Measurements from ENCODE around the gene OCIAD1.
"Not testable (repeated sequence)": the region's sequence is repeated elsewhere in the genome, so short reads cannot be mapped to it uniquely, and the experiment has no call there.

OCIAD1 gene

DNA sequence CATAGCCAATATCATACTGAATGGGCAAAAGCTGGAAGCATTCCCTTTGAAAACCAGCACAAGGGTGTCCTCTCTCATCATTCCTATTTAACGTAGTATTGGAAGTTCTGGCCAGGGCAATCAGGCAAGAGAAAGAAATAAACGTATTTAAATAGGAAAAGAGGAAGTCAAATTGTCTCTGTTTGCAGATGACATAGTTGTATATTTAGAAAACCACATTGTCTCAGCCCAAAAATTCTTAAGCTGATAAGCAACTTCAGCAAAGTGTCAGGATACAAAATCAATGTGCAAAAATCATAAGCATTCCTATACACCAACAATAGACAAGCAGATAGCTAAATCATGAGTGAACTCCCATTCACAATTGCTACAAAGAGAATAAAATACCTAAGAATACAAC, 9.5 kb upstream of the OCIAD1 start:
- DNase-seq: not testable (repeated sequence)

DNA sequence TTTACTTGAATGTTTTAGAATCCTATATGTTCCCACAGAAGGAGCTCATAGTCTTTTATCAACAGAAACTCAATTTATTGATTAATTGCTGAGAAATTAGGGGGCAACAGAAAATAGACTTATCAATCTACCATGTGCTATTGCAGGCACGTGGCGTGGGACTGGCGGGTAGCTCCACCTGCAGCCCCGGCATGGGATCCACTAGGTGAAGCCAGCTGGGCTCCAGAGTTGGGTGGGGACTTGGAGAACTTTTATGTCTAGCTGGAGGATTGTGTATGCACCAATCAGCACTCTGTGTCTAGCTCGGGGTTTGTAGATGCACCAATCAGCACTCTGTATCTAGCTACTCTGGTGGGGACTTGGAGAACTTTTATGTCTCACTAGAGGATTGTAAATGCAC, 3.3 kb upstream of the OCIAD1 start:
- no peak for DNase-seq

DNA sequence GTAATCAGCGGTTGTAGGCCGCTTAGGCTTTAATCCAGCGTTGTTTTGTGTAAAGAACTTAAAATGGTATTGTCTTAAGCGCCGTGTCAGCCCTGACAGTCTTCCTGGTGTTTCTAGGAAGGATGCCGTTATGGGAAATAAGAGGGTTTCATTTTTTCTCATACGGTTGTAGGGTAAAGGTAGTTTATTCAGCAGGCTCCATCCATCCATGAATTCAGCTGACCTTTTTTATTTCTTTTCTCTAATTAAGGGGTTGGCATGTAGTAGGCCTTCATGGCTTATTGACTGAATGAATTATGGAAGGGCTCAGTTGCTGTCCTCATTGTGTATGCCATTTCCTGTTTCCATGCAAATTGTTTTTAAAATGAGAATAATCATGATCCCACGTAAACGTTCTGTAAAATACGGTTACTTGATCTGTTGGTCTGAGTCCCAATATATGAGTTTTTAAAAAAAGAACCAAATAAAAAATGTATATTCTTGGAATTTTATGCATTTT, 693 bp downstream of the OCIAD1 start:
- no peak for DNase-seq

DNA sequence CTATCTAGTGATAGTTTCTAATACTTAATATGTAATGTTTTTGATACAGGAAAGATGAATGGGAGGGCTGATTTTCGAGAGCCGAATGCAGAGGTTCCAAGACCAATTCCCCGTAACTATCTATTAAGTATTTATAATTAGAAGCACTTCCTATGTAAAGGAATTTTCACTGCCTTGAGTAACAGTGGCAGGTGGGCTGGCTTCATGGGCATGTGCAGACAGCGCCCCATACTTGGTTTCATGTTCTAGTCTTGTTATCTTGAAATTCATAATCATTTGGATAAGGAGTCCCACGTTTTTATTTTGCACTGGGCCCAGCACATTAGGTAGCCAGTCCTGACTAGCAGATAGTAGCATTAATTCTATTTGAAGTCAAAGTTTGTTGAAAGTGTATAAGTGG, 1.7 kb downstream of the OCIAD1 start:
- no peak for DNase-seq

DNA sequence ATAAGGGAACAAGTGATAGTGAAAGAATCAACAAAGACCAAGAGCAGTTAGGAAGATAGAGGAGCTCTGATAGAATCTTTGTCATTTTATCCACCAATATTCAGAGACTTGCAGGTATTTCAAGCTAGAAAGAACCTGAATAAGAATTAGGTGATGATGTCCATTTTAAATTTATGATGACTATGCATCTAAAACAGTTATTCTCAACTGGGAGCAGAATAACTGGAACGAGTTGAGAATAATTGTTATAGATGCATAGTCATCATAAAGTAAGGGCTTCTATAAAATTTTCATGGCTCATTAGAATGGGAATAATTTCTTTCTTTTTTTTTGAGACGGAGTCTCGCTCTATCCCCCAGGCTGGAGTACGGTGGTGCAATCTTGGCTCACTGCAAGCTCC, 5.8 kb downstream of the OCIAD1 start:
- no peak for DNase-seq

DNA sequence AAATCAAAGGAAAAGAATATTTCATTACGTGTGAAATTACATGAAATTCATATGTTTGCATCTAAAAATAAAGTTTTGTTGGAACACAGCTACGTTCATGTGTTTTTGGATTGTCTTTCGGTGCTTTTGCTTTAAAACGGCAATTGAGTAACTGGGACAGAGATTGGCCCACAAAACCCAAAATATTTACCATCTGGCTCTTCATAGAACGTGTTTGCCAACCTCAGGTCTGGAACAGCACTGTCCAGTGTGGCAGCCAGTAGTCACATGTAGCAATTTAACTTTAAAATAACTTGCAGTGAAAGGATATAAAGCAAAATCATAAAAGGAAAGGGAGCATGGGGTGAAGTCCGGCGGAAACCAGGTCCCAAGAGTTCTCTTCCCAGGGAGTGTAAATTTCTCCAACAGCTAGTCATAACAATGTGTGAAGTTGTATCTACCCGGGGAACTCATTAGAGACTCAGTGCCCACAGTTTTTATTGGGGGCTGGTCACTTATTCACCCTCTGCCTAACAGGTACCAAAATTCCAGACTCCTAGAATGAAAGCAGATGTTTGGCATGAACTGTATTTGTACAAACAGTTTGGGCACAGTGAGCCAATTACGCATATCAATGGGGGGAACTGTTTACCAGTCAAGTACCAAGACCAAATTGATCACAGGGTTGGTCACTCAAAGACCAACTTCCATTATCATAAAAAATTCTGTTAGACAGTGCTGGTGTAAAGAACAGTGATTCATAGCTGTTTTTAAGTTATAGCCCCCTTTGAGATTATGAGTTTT, 10.3 kb downstream of the OCIAD1 start:
- DNase-seq: no peak

DNA sequence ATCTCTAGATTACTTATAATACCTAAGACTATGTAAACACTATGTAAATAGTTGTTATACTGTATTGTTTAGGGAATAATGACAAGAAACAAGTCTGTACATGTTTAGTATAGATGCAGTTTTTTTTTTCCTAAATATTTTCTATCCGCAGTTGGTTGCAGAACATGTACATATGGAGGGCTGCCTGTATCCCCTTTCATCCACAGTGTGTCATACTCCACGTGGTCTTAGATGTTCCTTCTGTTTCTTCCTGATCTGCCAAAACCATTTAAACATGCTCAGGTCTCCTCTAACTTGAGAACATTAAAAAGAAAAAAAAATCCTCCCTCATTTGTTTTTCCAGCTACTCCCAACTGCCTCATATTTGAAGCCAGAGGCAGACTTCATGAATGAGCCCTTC, 14.0 kb downstream of the OCIAD1 start:
- DNase-seq: no peak

DNA sequence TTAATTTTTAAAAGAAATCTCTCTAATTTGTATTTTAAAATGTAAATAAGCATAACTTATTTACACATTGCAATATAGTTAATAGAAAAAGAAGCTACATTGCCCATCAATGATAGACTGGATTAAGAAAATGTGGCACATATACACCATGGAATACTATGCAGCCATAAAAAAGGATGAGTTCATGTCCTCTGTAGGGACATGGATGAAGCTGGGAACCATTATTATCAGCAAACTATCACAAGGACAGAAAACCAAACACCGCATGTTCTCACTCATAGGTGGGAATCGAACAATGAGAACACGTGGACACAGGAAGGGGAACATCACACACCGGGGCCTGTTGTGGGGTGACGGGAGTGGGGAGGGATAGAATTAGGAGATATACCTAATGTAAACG, 17.9 kb downstream of the OCIAD1 start:
- DNase-seq: not testable (repeated sequence)

DNA sequence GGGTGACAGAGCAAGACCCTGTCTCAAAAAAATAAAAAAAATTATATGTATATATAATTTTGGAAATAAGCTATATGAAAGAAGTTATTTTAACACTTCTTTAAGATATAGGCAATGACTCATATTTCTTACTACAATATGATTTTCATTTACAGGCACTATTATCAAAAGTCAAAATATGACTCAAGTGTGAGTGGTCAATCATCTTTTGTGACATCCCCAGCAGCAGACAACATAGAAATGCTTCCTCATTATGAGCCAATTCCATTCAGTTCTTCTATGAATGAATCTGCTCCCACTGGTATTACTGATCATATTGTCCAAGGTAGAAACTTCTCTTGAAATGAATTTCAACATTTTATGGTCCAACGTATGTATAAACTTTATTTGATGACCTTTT, 20.8 kb downstream of the OCIAD1 start:
- DNase-seq: no peak

DNA sequence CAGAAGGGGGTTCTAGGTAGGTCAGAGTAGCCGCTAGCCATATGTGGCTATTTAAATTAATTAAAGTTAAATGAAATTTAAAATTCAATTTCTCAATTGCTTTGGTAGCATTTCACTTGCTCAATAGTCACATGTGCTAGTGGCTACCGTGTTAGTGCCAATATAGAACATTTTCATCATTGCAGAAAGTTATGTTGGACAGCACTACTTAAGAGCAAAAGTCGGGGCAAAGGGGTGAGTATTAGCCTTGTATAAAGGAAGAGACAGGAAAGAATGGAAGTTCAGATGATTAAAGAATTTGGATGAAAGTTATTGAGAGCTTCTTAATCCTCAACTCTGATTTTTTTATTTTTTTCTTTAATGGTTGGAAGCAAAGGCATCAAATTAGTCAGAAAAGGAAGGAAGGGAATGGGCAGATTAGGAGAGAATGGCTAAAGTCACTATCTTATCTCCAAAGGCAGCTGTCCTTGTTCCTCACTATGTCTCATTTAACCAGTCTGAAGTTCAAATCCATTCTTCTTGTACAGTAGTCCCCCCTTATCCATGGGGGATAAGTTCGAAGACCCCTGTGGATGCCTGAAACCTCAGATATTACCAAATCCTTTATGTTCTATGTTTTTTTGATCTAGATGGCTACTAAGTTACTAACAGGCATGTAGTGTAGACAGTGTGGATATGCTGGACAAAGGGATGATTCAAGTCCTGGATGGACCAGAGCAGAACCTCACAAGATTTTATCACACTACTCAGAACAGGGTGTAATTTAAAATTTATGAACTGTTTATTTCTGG, 22.9 kb downstream of the OCIAD1 start:
- no peak for DNase-seq

DNA sequence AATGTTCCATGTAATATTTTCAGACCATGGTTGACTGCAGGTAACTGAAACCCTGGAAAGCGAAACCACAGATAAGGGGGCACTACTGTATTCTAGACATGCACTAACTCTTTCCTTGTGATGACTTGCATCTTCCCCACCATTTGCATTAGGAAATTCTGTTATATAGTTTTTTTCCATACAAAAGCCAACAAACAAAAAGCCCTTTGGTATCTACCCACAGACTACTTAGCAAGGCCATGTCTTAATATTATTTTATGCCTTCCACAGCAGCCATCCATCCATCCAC, 23.5 kb downstream of the OCIAD1 start:
- DNase-seq: no peak

DNA sequence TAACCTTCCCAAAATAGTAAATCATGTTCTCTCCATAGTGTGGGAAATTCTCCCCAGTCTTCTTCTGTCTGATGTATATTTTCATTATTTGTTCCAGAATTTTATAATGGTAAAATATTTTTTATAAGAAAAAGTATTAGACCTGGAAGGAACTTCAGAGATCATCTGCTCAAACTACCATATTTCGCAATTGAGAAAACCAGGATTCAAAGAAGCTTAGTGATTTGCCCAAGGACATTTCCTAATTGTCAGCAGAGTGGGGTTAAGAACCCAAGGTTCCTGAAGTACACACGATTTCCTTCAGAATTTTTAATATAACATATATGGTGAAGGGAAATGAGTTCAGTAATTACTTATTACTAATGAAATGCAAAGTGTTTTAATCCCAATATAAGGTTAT, 24.1 kb downstream of the OCIAD1 start:
- no peak for DNase-seq

DNA sequence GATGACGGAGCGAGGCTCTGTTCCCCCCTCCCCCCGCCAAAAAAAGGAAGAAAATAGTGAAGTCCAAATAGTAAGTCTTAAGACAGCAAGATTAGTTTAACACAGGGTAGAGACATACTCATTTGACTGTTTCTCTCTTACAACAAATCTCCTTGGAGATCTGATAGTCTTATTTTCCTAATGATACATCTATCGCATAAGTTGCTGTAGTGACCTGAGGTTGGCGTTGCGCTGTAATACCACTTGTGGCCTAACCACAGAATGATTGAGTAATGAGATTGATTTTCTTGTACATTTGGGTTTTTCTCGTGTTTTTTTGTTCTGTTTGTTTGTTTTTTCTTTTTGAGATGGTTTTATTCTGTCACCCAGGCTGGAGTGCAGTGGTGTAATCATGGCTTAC, 27.2 kb downstream of the OCIAD1 start:
- DNase-seq: no peak

DNA sequence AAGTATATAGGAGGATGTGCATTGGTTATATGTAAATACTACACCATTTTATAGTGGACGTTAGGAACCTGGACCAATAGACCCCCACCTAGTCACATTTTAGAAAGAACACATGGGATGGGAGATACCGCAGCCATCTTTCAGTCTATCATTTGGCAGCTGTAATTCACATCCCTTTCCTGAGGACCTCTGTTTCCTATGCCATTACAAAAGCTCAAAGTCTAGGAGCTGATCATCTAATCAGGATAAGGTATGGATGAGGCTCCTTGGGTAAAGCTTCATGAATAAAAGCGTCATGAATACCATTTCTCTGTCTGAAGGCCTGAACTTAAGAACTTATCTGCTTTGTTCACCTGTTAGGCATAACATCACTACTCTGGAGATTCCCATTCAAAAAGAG, 31.1 kb downstream of the OCIAD1 start:
- DNase-seq: no peak

DNA sequence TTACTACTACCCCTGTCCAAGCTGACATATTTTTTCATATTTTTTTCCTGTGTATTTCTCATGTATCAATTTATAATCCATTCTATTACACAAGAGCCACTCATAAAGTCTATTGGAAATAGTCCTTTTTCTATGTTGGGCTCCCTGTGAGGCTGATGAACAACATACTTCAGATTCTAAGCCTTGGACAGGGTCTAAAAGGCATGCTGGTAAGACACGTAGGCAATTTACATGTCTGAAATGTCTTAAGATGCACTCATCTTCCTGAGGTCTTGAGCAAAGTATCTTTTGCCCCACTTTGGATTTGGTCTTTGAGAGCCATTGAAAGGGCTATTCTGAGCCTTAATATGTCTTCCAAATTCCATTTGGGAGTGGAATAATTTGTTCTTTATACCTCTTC, 31.8 kb downstream of the OCIAD1 start:
- DNase-seq: no peak

DNA sequence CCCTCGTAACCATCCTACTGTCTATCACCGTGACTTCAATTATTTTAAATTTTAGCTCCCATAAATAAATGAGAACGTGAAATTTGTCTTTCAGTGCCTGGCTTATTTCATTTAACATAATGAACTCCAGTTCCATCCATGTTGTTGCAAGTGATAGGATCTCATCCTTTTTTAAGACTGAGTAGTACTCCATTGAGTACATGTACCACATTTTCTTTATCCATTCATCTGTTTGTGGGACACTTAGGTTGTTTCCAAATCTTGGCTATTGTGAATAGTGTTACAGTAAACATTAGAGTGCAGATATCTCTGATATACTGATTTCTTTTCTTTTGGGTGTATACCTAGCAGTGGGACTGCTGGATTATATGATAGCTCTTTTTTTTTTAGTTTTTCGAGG, 32.8 kb downstream of the OCIAD1 start:
- DNase-seq: no peak

DNA sequence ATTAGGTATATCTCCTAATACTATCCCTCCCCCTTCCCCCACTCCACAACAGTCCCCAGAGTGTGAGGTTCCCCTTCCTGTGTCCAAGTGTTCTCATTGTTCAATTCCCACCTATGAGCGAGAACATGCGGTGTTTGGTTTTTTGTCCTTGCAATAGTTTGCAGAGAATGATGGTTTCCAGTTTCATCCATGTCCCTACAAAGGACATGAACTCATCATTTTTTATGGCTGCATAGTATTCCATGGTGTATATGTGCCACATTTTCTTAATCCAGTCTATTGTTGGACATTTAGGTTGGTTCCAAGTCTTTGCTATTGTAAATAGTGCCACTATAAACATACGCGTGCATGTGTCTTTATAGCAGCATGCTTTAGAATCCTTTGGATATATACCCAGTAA, 33.8 kb downstream of the OCIAD1 start:
- DNase-seq: not testable (repeated sequence)

DNA sequence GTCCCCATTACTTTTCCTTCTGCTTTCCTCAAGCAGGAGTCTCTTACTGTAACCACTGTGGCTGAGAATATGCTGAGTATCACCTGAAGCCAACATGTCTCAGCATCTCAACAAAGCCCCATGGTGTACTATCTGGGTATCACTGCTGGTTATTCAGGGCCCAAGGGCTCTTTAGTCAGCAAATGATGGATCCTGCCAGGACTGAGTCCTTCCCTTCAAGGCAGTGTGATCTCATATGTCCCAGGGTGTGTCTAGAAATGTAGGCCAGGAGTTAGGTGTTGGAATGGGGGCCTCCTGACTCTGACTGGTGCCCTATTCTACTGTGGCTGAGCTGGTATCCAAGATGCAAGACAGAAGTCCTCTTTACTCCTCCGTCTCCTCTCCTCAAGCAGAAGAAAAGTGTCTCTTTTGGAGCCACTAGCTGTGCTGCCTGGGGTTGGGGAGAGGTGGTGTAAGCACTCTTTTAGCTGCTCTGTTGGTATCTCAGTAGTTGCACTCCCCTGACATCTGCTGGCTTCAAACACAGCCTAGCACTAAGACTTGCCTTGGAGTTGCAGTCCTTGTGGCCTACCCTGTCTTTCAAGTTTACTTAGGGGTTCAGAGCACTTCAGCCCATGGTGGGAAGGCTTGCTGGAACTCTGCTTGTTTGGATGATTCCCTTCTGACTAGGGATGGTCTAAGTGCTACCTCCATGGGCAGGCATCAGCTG, 47.1 kb downstream of the OCIAD1 start:
- no peak for DNase-seq

DNA sequence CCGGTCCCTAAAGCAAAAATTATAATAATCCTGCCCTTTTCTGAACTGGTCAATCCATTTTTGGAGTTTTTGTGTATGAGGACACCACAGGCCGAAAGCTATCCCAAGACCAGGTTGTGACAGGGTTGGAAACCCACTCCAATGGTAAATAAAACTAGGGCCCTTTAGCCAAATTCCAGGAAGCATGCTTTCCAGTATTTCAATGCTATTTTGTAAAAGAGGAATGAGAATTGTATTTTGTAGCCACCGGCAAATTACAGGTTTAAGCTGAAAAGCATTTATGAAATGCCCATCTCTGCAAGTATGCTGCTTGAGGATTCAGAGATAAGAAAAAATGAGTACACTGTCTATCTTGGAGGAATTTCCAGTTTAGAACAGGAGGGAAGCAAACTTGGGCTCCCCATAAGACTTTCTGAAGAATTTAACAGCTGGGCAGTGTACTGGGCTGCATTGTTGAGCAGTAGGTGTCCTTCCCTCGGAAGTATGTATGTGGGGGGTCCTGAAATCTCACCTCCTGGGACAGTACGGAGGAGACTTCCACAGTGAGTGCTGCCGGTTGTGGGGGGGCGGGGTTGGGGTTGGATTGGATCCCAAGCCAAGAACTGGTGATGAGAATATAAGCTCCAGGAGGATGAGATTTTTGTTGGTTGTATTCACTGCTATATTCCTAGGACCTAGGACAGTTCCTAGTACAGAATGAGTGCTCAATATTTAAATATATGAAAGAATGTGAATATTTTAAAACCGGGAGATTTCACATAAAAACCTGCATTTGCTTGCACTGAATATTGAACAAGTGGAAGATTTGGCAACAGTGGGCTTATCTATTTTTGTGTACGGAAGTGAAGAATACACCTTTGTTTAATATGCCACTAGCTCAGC, 48.9 kb downstream of the OCIAD1 start:
- no peak for DNase-seq

DNA sequence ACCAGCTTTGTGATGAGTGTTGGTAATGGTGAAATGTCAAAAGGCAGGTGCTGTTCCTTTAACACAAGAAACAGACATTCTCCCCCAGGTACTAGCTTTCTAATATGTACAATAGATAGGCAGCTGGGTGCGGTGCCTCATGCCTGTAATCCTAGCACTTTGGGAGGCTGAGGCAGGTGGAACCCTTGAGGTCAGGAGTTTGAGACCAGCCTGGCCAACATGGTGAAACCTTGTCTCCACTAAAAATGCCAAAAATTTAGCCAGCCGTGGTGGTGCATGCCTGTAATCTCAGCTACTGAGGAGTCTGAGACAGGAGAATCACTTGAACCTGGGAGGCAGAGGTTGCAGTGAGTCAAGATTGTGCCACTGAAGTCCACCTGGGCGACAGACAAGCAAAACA, 50.8 kb downstream of the OCIAD1 start:
- DNase-seq: not testable (repeated sequence)

DNA sequence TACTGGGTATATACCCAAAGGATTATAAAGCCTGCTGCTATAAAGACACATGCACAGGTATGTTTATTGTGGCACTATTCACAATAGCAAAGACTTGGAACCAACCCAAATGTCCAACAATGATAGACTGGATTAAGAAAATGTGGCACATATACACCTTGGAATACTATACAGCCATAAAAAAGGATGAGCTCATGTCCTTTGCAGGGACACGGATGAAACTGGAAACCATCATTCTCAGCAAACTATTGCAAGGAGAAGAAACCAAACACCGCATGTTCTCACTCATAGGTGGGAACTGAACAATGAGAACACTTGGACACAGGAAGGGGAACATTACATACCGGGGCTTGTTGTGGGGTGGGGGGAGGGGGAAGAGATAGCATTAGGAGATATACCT, 58.9 kb downstream of the OCIAD1 start:
- not testable (repeated sequence) for DNase-seq

DNA sequence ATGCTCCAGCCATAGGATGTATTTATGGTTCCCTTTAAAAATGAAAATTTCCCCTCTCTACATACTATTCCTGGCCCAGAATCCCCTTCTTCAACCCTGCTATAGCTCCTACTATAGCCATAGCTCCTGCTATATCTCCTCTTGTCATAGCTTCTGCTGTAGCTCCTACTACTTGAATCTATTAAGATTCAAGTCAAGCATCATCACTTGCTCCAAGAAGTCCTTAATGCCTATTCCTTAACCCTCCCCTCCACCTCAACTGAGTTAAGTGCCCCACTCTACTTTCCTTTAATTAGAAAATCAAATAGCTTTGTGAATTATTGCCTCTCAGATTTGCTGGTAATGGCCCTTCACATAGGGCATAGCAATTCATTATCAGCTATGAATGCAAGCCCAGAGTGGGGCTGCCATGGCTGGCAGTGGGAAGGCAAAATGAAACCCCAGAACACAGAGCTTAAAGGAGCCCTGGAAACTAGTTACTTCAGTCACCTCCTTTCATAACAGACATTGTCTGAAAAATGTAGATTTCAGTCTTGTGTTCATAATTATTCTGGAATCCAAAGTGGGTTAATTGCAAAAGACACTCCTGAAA, 60.2 kb downstream of the OCIAD1 start:
- DNase-seq: no peak
